H1 (cell line): ENCODE results near the gene MRAP. TPM values are rescaled to one million over a fixed set of nuclear protein-coding genes. Genes with fewer than 3 reads are reported as not detected.

Experiments used
- CTCF ChIA-PET: fragments of 300-600 bp; sonication (Branson Sonifier 250); formaldehyde crosslinking; loops from one replicate; lab custom pipeline; 2021; ENCODE audit not compliant: partially characterized antibody; lab: Charles Lee
- POLR2A ChIA-PET: fragments of 300-600 bp; sonication (Branson Sonifier 250); formaldehyde crosslinking; loops from one replicate; lab custom pipeline; 2021; ENCODE audit warnings: inconsistent platforms; ENCODE audit not compliant: partially characterized antibody; lab: Charles Lee
- DNase-seq, 2 experiments: peaks; one replicate each; pipeline versions ENCODE4 v3.0.0 to v3.0.0-alpha.2; 2010 to 2022; ENCODE audit warnings: low spot score in 2 of 2, low read depth in 1 of 2, mixed read lengths in 1 of 2
- FAIRE-seq: peaks from 2 replicates; lab custom pipeline; 2011; peaks lifted over from hg19 to GRCh38; lab: Jason Lieb, UNC
- H2AFZ ChIP-seq: 2 replicates; pipeline ENCODE4 v1.8.1; 2012; ENCODE audit warnings: low read length, inconsistent platforms
- H2AK5ac ChIP-seq: 2 replicates; pipeline ENCODE4 v1.6.1; 2013; ENCODE audit warnings: low read depth, low read length
- H2BK120ac ChIP-seq: replicated peaks from 2 replicates; pipeline ENCODE3; 2013; ENCODE audit warnings: low read depth, low read length, inconsistent platforms
- H2BK12ac ChIP-seq: 2 replicates; pipeline ENCODE4 v1.6.1; 2013; ENCODE audit warnings: low read depth, low read length
- H2BK15ac ChIP-seq: 2 replicates; pipeline ENCODE4 v1.6.1; 2013; ENCODE audit warnings: low read length
- H2BK20ac ChIP-seq: 2 replicates; pipeline ENCODE4 v1.6.1; 2013; ENCODE audit warnings: low read length
- H2BK5ac ChIP-seq: 2 replicates; pipeline ENCODE4 v1.6.1; 2013; ENCODE audit warnings: low read depth, low read length
- H3K14ac ChIP-seq: 2 replicates; pipeline ENCODE4 v1.6.1; 2013; ENCODE audit warnings: inconsistent platforms; ENCODE audit not compliant: insufficient read length
- H3K18ac ChIP-seq: 2 replicates; pipeline ENCODE4 v1.6.1; 2013; ENCODE audit warnings: low read length; ENCODE audit errors: extremely low read depth
- H3K23ac ChIP-seq: 2 replicates; pipeline ENCODE4 v1.6.1; 2013; ENCODE audit warnings: inconsistent platforms; ENCODE audit not compliant: insufficient read length
- H3K23me2 ChIP-seq: 2 replicates; pipeline ENCODE4 v1.6.1; 2013; ENCODE audit warnings: low read depth, low read length
- H3K27ac ChIP-seq: 2 replicates; pipeline ENCODE4 v1.6.1; 2011; ENCODE audit warnings: low read depth, low read length, inconsistent platforms
- H3K27me3 ChIP-seq, 4 experiments: replicated peaks in 1 of 4; 1 replicate in 1 of 4; 2 replicates in 3 of 4; pipeline versions ENCODE4 v1.6.1 to v1.8.1; 2011 to 2013; ENCODE audit warnings: low read length in 3 of 4, mild to moderate bottlenecking in 3 of 4, inconsistent platforms in 2 of 4, mixed read lengths in 2 of 4, moderate library complexity in 1 of 4; ENCODE audit not compliant: control insufficient read depth in 3 of 4, insufficient read depth in 3 of 4; ENCODE audit errors: extremely low read depth in 1 of 4
- H3K36me3 ChIP-seq, 4 experiments: 2 replicates each; pipeline versions ENCODE4 v1.6.1 to v1.8.1; 2011 to 2013; ENCODE audit warnings: mild to moderate bottlenecking in 4 of 4, low read length in 3 of 4, moderate library complexity in 2 of 4, control low read depth in 1 of 4, inconsistent platforms in 1 of 4; ENCODE audit not compliant: insufficient read depth in 4 of 4, control insufficient read depth in 2 of 4
- H3K4ac ChIP-seq: replicated peaks from 2 replicates; pipeline ENCODE3; 2013; ENCODE audit warnings: low read length, low read depth, mixed read lengths, inconsistent platforms; ENCODE audit not compliant: insufficient read length
- H3K4me1 ChIP-seq, 4 experiments: replicated peaks in 1 of 4; 1 replicate in 1 of 4; 2 replicates in 3 of 4; pipeline versions ENCODE4 v1.6.1 to v1.8.1; 2011 to 2013; ENCODE audit warnings: low read length in 3 of 4, inconsistent platforms in 2 of 4, mixed read lengths in 1 of 4; ENCODE audit not compliant: insufficient read depth in 4 of 4, control insufficient read depth in 3 of 4
- H3K4me2 ChIP-seq, 2 experiments: 2 replicates each; pipeline versions ENCODE4 v1.6.1 to v1.8.1; 2011 to 2013; ENCODE audit warnings: low read depth in 2 of 2, low read length in 2 of 2, control low read depth in 1 of 2, inconsistent platforms in 1 of 2, mild to moderate bottlenecking in 1 of 2; ENCODE audit not compliant: insufficient read depth in 1 of 2
- H3K4me3 ChIP-seq, 4 experiments: fragments of 200-600, 300-600 bp in 1 of 4; sonication (generic), shearing (Covaris generic), sonication (Bioruptor Twin) in 1 of 4; 2 replicates each; pipeline versions ENCODE4 v1.5.1 to v1.8.1; 2011 to 2016; ENCODE audit warnings: low read length in 4 of 4, low read depth in 3 of 4, control low read depth in 2 of 4, inconsistent platforms in 2 of 4, mild to moderate bottlenecking in 2 of 4, mixed read lengths in 1 of 4, moderate library complexity in 1 of 4; ENCODE audit not compliant: insufficient read depth in 2 of 4; ENCODE audit errors: extremely low read depth in 1 of 4
- H3K56ac ChIP-seq: replicated peaks from 2 replicates; pipeline ENCODE3; 2013; ENCODE audit warnings: low read depth, mild to moderate bottlenecking, mixed read lengths, low read length, inconsistent platforms; ENCODE audit not compliant: insufficient read length
- H3K79me1 ChIP-seq: 2 replicates; pipeline ENCODE4 v1.6.1; 2013; ENCODE audit warnings: low read depth, low read length, control low read depth
- H3K79me2 ChIP-seq, 2 experiments: 2 replicates each; pipeline versions ENCODE4 v1.6.1 to v1.8.1; 2012 to 2013; ENCODE audit warnings: low read length in 2 of 2, mild to moderate bottlenecking in 2 of 2, inconsistent platforms in 1 of 2; ENCODE audit not compliant: insufficient read depth in 2 of 2, control insufficient read depth in 1 of 2
- H3K9ac ChIP-seq, 4 experiments: replicated peaks in 1 of 4; 1 replicate in 1 of 4; 2 replicates in 3 of 4; pipeline versions ENCODE4 v1.6.1 to v1.8.1; 2011 to 2013; ENCODE audit warnings: low read depth in 3 of 4, low read length in 3 of 4, control low read depth in 2 of 4, mild to moderate bottlenecking in 2 of 4, moderate library complexity in 2 of 4, inconsistent platforms in 1 of 4; ENCODE audit errors: extremely low read depth in 1 of 4
- H3K9me3 ChIP-seq, 2 experiments: 2 replicates each; pipeline versions ENCODE4 v1.6.1 to v1.8.1; 2012 to 2013; ENCODE audit warnings: mild to moderate bottlenecking in 2 of 2, moderate library complexity in 2 of 2, control low read depth in 1 of 2, inconsistent platforms in 1 of 2, low read depth in 1 of 2, low read length in 1 of 2, mixed read lengths in 1 of 2; ENCODE audit not compliant: insufficient read depth in 2 of 2
- H4K20me1 ChIP-seq, 2 experiments: replicated peaks in 1 of 2; 2 replicates each; pipeline versions ENCODE3 to v1.8.1; 2011 to 2013; ENCODE audit warnings: inconsistent platforms in 2 of 2, low read length in 2 of 2, mild to moderate bottlenecking in 1 of 2; ENCODE audit not compliant: insufficient read depth in 2 of 2, control insufficient read depth in 1 of 2
- H4K5ac ChIP-seq: 2 replicates; pipeline ENCODE4 v1.6.1; 2013; ENCODE audit warnings: low read length, low read depth, mixed read lengths, inconsistent platforms; ENCODE audit not compliant: insufficient read length
- H4K8ac ChIP-seq: 2 replicates; pipeline ENCODE4 v1.8.0; 2013; ENCODE audit warnings: mild to moderate bottlenecking, moderate library complexity, low read length, inconsistent platforms; ENCODE audit not compliant: insufficient read depth; ENCODE audit errors: extremely low read depth
- H4K91ac ChIP-seq: replicated peaks from 2 replicates; pipeline ENCODE3; 2013; ENCODE audit warnings: low read length, mixed read lengths, inconsistent platforms; ENCODE audit not compliant: insufficient read length
- BACH1 ChIP-seq: IDR thresholded peaks from 2 replicates; pipeline ENCODE4 v1.6.1; 2012; ENCODE audit warnings: low read length, improper control_type of control experiment
- BCL11A ChIP-seq, 2 experiments: IDR thresholded peaks; one replicate each; pipeline ENCODE4 v1.6.1; 2011; ENCODE audit warnings: low read depth in 2 of 2, low read length in 2 of 2, mild to moderate bottlenecking in 2 of 2
- CBX8 ChIP-seq: fragments of 300-800, 300-1000 bp; sonication (generic); IDR thresholded peaks from 2 replicates; pipeline ENCODE4 v1.7.1; 2016; ENCODE audit warnings: low read depth, low read length, borderline replicate concordance
- CHD1 ChIP-seq: IDR thresholded peaks from 2 replicates; pipeline ENCODE4 v1.6.1; 2012; ENCODE audit warnings: low read depth, low read length, improper control_type of control experiment
- FOSL1 ChIP-seq: IDR thresholded peaks from 2 replicates; pipeline ENCODE4 v1.6.1; 2011; ENCODE audit warnings: mild to moderate bottlenecking, low read depth, low read length, moderate library complexity; ENCODE audit not compliant: insufficient read depth
- HDAC2 ChIP-seq, 2 experiments: fragments of 300-600 bp in 1 of 2; sonication (generic) in 1 of 2; IDR thresholded peaks; 2 replicates each; pipeline ENCODE4 v1.6.1; 2011 to 2012; ENCODE audit warnings: low read depth in 2 of 2, low read length in 2 of 2, mild to moderate bottlenecking in 2 of 2, moderate library complexity in 2 of 2, borderline replicate concordance in 1 of 2, inconsistent platforms in 1 of 2
- POLR2A ChIP-seq, 2 experiments: IDR thresholded peaks; 1 replicate in 1 of 2; 2 replicates in 1 of 2; pipeline ENCODE4 v1.6.1; 2011; ENCODE audit warnings: low read depth in 2 of 2, low read length in 2 of 2, mild to moderate bottlenecking in 2 of 2; ENCODE audit errors: control extremely low read depth in 1 of 2
- POLR2AphosphoS5 ChIP-seq: IDR thresholded peaks from 2 replicates; pipeline ENCODE4 v1.6.1; 2011; ENCODE audit warnings: low read depth, low read length
- RBBP5 ChIP-seq: IDR thresholded peaks from 2 replicates; pipeline ENCODE4 v1.7.1; 2012; ENCODE audit warnings: low read depth, mild to moderate bottlenecking, inconsistent platforms, low read length, moderate library complexity, borderline replicate concordance
- SIRT6 ChIP-seq: IDR thresholded peaks from one replicate; pipeline ENCODE4 v1.7.1; 2012; ENCODE audit warnings: low read length, inconsistent platforms
- WGBS, 2 experiments: shearing (Covaris generic) in 1 of 2; methylation state at CpG; one replicate each; pipeline versions ENCODE4 v1.1.6 to v1.1.7; 2013 to 2015; ENCODE audit warnings: low lambda C conversion rate in 2 of 2, mixed read lengths in 2 of 2, inconsistent platforms in 1 of 2, low coverage in 1 of 2, missing lambda C conversion rate in 1 of 2; ENCODE audit not compliant: insufficient replicate concordance in 2 of 2, insufficient coverage in 1 of 2, insufficient read length in 1 of 2; ENCODE audit errors: extremely low coverage in 1 of 2, missing lambda C conversion rate in 1 of 2; 5-methylcytosine and 5-hydroxymethylcytosine counted together
- polyA plus RNA-seq, 7 experiments: library from polyadenylated mRNA; depleted of rRNA in 3 of 7; stranded (reverse) in 5 of 7; unstranded in 2 of 7; fragments of >200 nt in 5 of 7; fragments of 200-250 nt in 2 of 7; gene quantifications; 1 replicate in 5 of 7; 2 replicates in 1 of 7; 4 replicates in 1 of 7; pipeline versions ENCODE4 v1.2.1 to v1.2.3, GENCODE V29; 2011 to 2013; ENCODE audit warnings: missing spikeins in 2 of 7, mixed read lengths in 2 of 7
- total RNA-seq: library from RNA; stranded (reverse); fragmentation: NEBNext Ultra II Directional; extraction: Animal tissue kit (Norgen Biotek cat#: 25700); gene quantifications from 2 replicates; pipeline ENCODE4 v1.2.1, GENCODE V29; 2021

Gene MRAP
- total and polyA plus RNA-seq, 2 of the 8 experiments (the other 6 are each of a cell fraction or from before 2014, with no cell fraction given), result not detected

GRCh38 chr21:32347351-32347750, 48.7 kb downstream of the MRAP start:
- no peaks in the 10 kb centered on the region for H3K9me3 ChIP-seq
- peaks cover 40 to 89% (median 73%) of the 10 kb centered on the region in 4 experiments for H3K36me3 ChIP-seq
- ChIA-PET CTCF (interaction anchor here (1.4 kb wide), 2 partner anchors 11 to 15 kb away, joined by 3 to 5 read pairs; no protein-coding TSS in a partner anchor), POLR2A (no interaction called here)
- DNase-seq (no peak), FAIRE-seq (no peak)
- H3K79me1 ChIP-seq, result no peaks in the 10 kb centered on the region
- TF ChIP-seq CBX8, result no peak
- TF ChIP-seq FOSL1, result no peak
- TF ChIP-seq RBBP5, result no peak
- no peak for TF ChIP-seq CHD1
- no peak for TF ChIP-seq HDAC2 (IDR thresholded peaks at IDR 0.05; ENCODE audit: borderline replicate concordance in 1 of 2, low read depth in 2 of 2, low read length in 2 of 2)
- no peak for TF ChIP-seq BCL11A (IDR thresholded peaks at IDR 0.05; ENCODE audit: low read depth in 2 of 2, low read length in 2 of 2)
- TF ChIP-seq POLR2A (IDR thresholded peaks at IDR 0.05; ENCODE audit: control extremely low read depth in 1 of 2, low read depth in 2 of 2, low read length in 2 of 2), result no peak
- no peak for TF ChIP-seq BACH1
- no peak for TF ChIP-seq SIRT6
- no peak for TF ChIP-seq POLR2AphosphoS5
- WGBS, 2 experiments, result 94% methylated on average over 12 of the region's 12 CpGs; no CpG with 5 or more reads in 1 of the 2 experiments
- no peak overlapping the region for H2AFZ ChIP-seq
- H4K20me1 ChIP-seq, result peaks cover 5 to 7% of the 10 kb centered on the region in 2 experiments
- no peak overlapping the region for H2BK12ac ChIP-seq
- H3K4me2 ChIP-seq, result no peak overlapping the region
- no peak overlapping the region for H3K23ac ChIP-seq
- no peaks in the 10 kb centered on the region for H3K23me2 ChIP-seq
- H4K8ac ChIP-seq, result no peak overlapping the region; the same call in 1 of the 2 replicates
- no peak overlapping the region for H3K27ac ChIP-seq
- no peak overlapping the region for H3K56ac ChIP-seq
- no peak overlapping the region for H2AK5ac ChIP-seq
- H3K4ac ChIP-seq, result no peak overlapping the region
- no peak overlapping the region for H4K5ac ChIP-seq
- H3K79me2 ChIP-seq, result no peaks in the 10 kb centered on the region
- H3K27me3 ChIP-seq, result no peaks in the 10 kb centered on the region
- H2BK120ac ChIP-seq, result no peak overlapping the region
- no peaks in the 10 kb centered on the region for H3K4me1 ChIP-seq
- H2BK15ac ChIP-seq, result no peak overlapping the region
- no peak overlapping the region for H3K14ac ChIP-seq
- H3K18ac ChIP-seq, result no peak overlapping the region
- H3K4me3 ChIP-seq, result no peak overlapping the region
- H2BK20ac ChIP-seq, result no peak overlapping the region
- H2BK5ac ChIP-seq, result no peak overlapping the region
- H3K9ac ChIP-seq, result no peak overlapping the region
- H4K91ac ChIP-seq, result no peak overlapping the region
